Mucosa of rectum (tissue), 2 donors: ENCODE results near the gene SMPD4.
A peak's percentile ranks its signal among the peaks of the same experiment; 100 is the strongest.
"Not testable (repeated sequence)": the region's sequence is repeated elsewhere in the genome, so short reads cannot be mapped to it uniquely, and the experiment has no call there.

Experiments used
- H3K27ac ChIP-seq, 2 donors: one replicate each; pipeline ENCODE4 v1.7.0; 2013; ENCODE audit warnings: inconsistent platforms in 2 of 2, low read depth in 2 of 2, low read length in 2 of 2
- H3K27me3 ChIP-seq, 2 donors: one replicate each; pipeline ENCODE4 v1.7.0; 2013; ENCODE audit warnings: low read length in 2 of 2; ENCODE audit not compliant: control insufficient read depth in 2 of 2, insufficient read depth in 2 of 2
- H3K36me3 ChIP-seq, 2 donors: one replicate each; pipeline ENCODE4 v1.7.0; 2013; ENCODE audit warnings: low read length in 2 of 2; ENCODE audit not compliant: control insufficient read depth in 2 of 2, insufficient read depth in 2 of 2
- H3K4me1 ChIP-seq, 2 donors: one replicate each; pipeline ENCODE4 v1.7.0; 2013; ENCODE audit warnings: low read length in 2 of 2, mild to moderate bottlenecking in 1 of 2; ENCODE audit not compliant: control insufficient read depth in 2 of 2, insufficient read depth in 2 of 2
- H3K4me3 ChIP-seq, 2 donors: one replicate each; pipeline ENCODE4 v1.7.0; 2013; ENCODE audit warnings: low read length in 2 of 2
- H3K9ac ChIP-seq, 2 donors: one replicate each; pipeline ENCODE4 v1.7.0; 2013; ENCODE audit warnings: low read length in 2 of 2, low read depth in 1 of 2, mild to moderate bottlenecking in 1 of 2
- H3K9me3 ChIP-seq, 2 donors: one replicate each; pipeline ENCODE4 v1.7.0; 2013; ENCODE audit warnings: low read length in 2 of 2; ENCODE audit not compliant: control insufficient read depth in 2 of 2
- donor health status: healthy.
- donor health status: Normal muscosa, but diverticular disease.

Gene SMPD4, protein sequence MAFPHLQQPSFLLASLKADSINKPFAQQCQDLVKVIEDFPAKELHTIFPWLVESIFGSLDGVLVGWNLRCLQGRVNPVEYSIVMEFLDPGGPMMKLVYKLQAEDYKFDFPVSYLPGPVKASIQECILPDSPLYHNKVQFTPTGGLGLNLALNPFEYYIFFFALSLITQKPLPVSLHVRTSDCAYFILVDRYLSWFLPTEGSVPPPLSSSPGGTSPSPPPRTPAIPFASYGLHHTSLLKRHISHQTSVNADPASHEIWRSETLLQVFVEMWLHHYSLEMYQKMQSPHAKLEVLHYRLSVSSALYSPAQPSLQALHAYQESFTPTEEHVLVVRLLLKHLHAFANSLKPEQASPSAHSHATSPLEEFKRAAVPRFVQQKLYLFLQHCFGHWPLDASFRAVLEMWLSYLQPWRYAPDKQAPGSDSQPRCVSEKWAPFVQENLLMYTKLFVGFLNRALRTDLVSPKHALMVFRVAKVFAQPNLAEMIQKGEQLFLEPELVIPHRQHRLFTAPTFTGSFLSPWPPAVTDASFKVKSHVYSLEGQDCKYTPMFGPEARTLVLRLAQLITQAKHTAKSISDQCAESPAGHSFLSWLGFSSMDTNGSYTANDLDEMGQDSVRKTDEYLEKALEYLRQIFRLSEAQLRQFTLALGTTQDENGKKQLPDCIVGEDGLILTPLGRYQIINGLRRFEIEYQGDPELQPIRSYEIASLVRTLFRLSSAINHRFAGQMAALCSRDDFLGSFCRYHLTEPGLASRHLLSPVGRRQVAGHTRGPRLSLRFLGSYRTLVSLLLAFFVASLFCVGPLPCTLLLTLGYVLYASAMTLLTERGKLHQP

DNA sequence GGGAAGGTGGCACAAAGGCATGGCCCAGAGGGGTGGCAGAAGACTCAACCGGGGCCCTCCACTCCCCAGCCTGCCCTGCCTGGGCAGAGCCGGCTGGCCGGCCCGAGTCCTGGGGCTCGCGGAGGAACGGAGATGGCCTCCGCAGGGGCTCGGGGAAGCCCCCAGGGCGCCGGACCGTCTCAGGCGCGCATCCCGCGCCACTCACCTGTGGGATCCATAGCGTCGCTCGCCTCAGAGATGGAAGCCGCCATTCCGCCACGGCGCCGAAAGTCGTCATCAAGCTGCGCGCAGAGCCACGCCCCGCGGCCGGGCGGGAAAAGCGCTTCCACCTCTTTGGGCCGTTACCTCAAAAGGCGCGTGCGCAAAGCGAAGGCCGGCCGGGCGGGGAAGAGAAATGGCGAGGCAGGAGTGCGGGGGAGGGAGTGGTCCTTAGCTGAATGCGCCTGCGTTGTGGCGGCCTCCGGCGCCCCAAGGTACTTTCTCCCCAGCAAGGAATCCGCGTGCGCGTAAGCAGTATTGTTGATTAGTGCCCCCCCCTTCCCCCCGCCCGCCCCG, at the start of gene SMPD4:
Gene SMPD4 (minus strand): TSS at position 278 of the 555 bp plus-strand sequence. CDS start 5,010 bp downstream, outside the sequence.
- H3K4me1 ChIP-seq = peaks cover 14 to 15% of the 10 kb centered on the region in 2 donors
- no peaks in the 10 kb centered on the region for H3K9me3 ChIP-seq
- peak within 1 kb of the TSS; percentile 83 to 94 for H3K27ac ChIP-seq
- peak within 1 kb of the TSS; percentile 96 for H3K4me3 ChIP-seq
- H3K27me3 ChIP-seq = no peaks in the 10 kb centered on the region
- peaks cover 1 to 2% of the 10 kb centered on the region in 2 donors for H3K36me3 ChIP-seq
- peak within 1 kb of the TSS; percentile 83 to 90 for H3K9ac ChIP-seq

DNA sequence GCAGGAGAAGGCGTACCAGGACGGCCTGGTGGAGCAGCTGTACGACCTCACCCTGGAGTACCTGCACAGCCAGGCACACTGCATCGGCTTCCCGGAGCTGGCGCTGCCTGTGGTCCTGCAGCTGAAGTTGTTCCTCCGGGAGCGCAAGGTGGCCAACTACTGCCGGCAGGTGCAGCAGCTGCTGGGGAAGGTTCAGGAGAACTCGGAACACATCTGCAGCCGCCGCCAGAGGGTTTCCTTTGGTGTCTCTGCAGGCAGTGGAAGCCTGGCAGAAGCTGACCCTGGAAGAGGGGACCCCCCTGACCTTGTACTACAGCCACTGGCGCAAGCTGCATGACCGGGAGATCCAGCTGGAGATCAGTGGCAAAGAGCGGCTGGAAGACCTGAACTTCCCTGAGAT, 49.5 kb upstream of the SMPD4 start:
- H3K9me3 ChIP-seq, H3K4me3 ChIP-seq, H3K4me1 ChIP-seq, H3K9ac ChIP-seq, H3K27ac ChIP-seq, H3K27me3 ChIP-seq, H3K36me3 ChIP-seq: not testable (repeated sequence)

- H3K4me3 ChIP-seq, H3K9ac ChIP-seq, H3K9me3 ChIP-seq, H3K27me3 ChIP-seq, H3K27ac ChIP-seq, H3K36me3 ChIP-seq, H3K4me1 ChIP-seq: not testable (repeated sequence)
Observed at GRCh38 chr2:130230376-130230775, 49.0 kb upstream of the SMPD4 start.

DNA sequence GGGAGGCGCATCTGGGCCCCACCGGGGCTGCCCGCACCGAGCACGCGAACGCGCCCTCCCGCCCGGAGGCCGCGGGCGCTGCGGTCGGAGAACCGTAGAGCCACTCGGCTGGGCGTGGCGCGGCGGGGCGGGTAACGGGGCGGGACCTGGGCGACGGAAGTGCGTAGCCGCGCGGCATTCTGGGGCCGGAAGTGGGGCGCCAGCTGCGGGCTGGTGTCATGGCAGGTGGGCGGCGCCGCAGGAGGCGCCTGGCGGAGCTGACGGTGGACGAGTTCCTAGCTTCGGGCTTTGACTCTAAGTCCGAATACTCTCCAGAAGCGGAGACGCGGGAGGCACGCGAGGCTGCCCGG, 47.7 kb upstream of the SMPD4 start:
- not testable (repeated sequence) for H3K9me3 ChIP-seq, H3K27me3 ChIP-seq, H3K4me1 ChIP-seq, H3K36me3 ChIP-seq, H3K27ac ChIP-seq, H3K9ac ChIP-seq
- peak overlapping the region in 1 of 2 donors; percentile 58 for H3K4me3 ChIP-seq

DNA sequence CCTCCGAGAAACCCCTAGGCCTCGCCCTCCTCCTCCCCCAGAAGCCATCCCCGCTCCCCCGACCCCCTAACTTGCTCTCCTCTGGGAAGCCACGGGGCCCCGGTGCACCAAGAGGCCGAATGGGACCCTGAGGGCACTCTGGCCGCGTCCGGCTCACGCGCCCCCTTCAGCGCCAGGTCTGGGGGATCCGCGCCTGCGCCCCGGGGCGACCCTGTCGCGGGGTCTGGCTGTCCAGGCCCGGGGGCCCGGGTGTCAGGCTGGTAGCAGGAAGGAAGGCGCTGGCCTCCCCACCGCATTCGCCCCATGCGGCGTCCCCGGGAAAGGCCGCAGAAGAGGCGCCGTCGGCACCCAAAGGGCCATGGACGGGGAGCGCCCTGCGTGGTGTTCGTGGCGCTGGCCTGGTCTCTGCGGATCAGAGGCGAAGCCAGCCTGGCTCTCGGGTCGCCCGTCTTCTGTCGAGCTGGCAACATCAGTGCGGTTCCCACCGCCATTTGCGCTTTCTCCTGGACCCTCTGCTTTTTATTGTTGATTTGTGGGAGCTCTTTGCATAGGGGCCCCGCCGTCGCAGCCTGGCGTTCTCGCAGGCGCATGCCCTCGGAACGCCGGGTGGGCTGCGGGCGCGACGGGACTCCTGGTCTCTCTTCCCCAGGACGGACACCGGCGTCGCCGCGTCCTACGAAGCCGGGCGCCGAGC, 47.2 kb upstream of the SMPD4 start:
- not testable (repeated sequence) for H3K4me3 ChIP-seq, H3K36me3 ChIP-seq, H3K27ac ChIP-seq, H3K4me1 ChIP-seq, H3K9ac ChIP-seq, H3K9me3 ChIP-seq, H3K27me3 ChIP-seq

GRCh38 chr2:130228005-130228404, 46.6 kb upstream of the SMPD4 start:
- H3K36me3 ChIP-seq, H3K4me3 ChIP-seq, H3K4me1 ChIP-seq, H3K9me3 ChIP-seq, H3K27ac ChIP-seq, H3K9ac ChIP-seq, H3K27me3 ChIP-seq: not testable (repeated sequence)

GRCh38 chr2:130222523-130222922, 41.1 kb upstream of the SMPD4 start:
- H3K27ac ChIP-seq, H3K4me1 ChIP-seq, H3K36me3 ChIP-seq, H3K9ac ChIP-seq, H3K9me3 ChIP-seq, H3K4me3 ChIP-seq, H3K27me3 ChIP-seq: not testable (repeated sequence)

GRCh38 chr2:130220505-130220904, 39.1 kb upstream of the SMPD4 start:
- H3K9me3 ChIP-seq, H3K27me3 ChIP-seq, H3K9ac ChIP-seq, H3K36me3 ChIP-seq, H3K27ac ChIP-seq, H3K4me1 ChIP-seq, H3K4me3 ChIP-seq: not testable (repeated sequence)

DNA sequence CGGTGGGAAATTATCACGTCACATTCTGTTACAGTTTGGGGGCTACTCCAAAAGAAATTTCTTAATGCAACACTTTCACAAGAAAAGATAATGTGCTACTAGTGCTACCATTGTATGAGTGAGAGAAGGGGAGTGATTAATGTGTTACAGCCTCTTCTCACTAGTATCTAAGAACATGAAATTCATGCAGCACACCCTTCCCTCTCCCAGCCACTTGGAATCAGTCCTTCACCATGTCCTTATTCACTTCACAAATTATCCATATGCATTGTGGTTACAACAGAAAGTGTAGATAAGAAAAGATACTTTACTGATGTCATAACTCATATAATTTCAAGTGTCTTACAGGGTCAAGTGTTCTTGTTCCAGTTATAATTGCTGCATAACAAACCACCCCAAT, 37.7 kb upstream of the SMPD4 start:
- not testable (repeated sequence) for H3K9me3 ChIP-seq, H3K36me3 ChIP-seq, H3K4me3 ChIP-seq, H3K27ac ChIP-seq, H3K4me1 ChIP-seq, H3K9ac ChIP-seq, H3K27me3 ChIP-seq

GRCh38 chr2:130207051-130207450, 25.6 kb upstream of the SMPD4 start:
- H3K9me3 ChIP-seq, H3K9ac ChIP-seq, H3K4me3 ChIP-seq, H3K36me3 ChIP-seq, H3K27me3 ChIP-seq, H3K27ac ChIP-seq, H3K4me1 ChIP-seq: not testable (repeated sequence)
